Measurements from ENCODE around the gene PPP1R18.
A peak's percentile ranks its signal among the peaks of the same experiment; 100 is the strongest.

The PPP1R18 gene

GRCh38 chr6:30684386-30685156 lies 1.9 kb downstream of the PPP1R18 start:
- peak overlapping the region; percentile 69; the same call in 1 of the 2 replicates for H3K9ac ChIP-seq (ENCODE audit: low read depth, low read length)
- peaks cover 35% of the 10 kb centered on the region; the same call in 1 of the 2 replicates for H3K4me1 ChIP-seq (ENCODE audit: insufficient read depth, low read length)
- no peaks in the 10 kb centered on the region for H3K9me3 ChIP-seq (ENCODE audit: insufficient read depth, low read depth, low read length)
- H3K27ac ChIP-seq (ENCODE audit: low read length), result no peak overlapping the region
- no peaks in the 10 kb centered on the region for H3K27me3 ChIP-seq (ENCODE audit: insufficient read depth, low read length)
- no peaks in the 10 kb centered on the region for H3K36me3 ChIP-seq (ENCODE audit: insufficient read depth, low read depth, low read length)
- peak overlapping the region; percentile 50; the same call in 1 of the 2 replicates for H3K4me3 ChIP-seq (ENCODE audit: low read length)

DNA sequence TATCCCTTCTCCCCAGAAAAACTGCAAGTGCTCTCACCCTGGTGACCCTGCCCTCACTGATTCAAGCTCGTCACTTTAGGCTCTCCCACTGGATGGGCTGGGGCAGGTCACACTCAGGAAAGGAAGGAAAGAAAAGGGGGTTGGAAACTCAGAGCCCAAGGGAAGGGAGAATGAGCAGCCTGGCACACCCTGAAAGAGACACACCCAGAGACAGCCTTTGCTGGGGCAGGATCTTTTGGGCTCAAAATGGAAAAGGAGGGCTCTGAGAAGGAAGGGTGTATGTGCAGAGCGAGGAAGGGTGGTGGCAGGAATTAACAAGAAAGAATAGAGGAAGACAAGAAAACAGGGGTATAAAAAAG lies 2.5 kb downstream of the PPP1R18 start:
- Histone ChIP-seq H3K4me1 (ENCODE audit: insufficient read depth, low read length) (peaks cover 37% of the 10 kb centered on the region; the same call in 1 of the 2 replicates), H3K27me3 (ENCODE audit: insufficient read depth, low read length) (no peaks in the 10 kb centered on the region), H3K9me3 (ENCODE audit: insufficient read depth, low read depth, low read length) (no peaks in the 10 kb centered on the region), H3K27ac (ENCODE audit: low read length) (no peak overlapping the region), H3K36me3 (ENCODE audit: insufficient read depth, low read depth, low read length) (no peaks in the 10 kb centered on the region), H3K4me3 (ENCODE audit: low read length) (peak overlapping the region; percentile 50; the same call in 1 of the 2 replicates), H3K9ac (ENCODE audit: low read depth, low read length) (peak overlapping the region; percentile 69; the same call in 1 of the 2 replicates)

GRCh38 chr6:30683183-30683979 lies 3.1 kb downstream of the PPP1R18 start:
- no peaks in the 10 kb centered on the region for H3K27me3 ChIP-seq (ENCODE audit: insufficient read depth, low read length)
- peaks cover 37% of the 10 kb centered on the region; the same call in 1 of the 2 replicates for H3K4me1 ChIP-seq (ENCODE audit: insufficient read depth, low read length)
- H3K4me3 ChIP-seq (ENCODE audit: low read length), result peak overlapping the region; percentile 50
- peak overlapping the region; percentile 32 for H3K27ac ChIP-seq (ENCODE audit: low read length)
- H3K36me3 ChIP-seq (ENCODE audit: insufficient read depth, low read depth, low read length), result peaks cover 3% of the 10 kb centered on the region; the same call in 1 of the 2 replicates
- no peaks in the 10 kb centered on the region for H3K9me3 ChIP-seq (ENCODE audit: insufficient read depth, low read depth, low read length)
- peak overlapping the region; percentile 69; the same call in 1 of the 2 replicates for H3K9ac ChIP-seq (ENCODE audit: low read depth, low read length)

DNA sequence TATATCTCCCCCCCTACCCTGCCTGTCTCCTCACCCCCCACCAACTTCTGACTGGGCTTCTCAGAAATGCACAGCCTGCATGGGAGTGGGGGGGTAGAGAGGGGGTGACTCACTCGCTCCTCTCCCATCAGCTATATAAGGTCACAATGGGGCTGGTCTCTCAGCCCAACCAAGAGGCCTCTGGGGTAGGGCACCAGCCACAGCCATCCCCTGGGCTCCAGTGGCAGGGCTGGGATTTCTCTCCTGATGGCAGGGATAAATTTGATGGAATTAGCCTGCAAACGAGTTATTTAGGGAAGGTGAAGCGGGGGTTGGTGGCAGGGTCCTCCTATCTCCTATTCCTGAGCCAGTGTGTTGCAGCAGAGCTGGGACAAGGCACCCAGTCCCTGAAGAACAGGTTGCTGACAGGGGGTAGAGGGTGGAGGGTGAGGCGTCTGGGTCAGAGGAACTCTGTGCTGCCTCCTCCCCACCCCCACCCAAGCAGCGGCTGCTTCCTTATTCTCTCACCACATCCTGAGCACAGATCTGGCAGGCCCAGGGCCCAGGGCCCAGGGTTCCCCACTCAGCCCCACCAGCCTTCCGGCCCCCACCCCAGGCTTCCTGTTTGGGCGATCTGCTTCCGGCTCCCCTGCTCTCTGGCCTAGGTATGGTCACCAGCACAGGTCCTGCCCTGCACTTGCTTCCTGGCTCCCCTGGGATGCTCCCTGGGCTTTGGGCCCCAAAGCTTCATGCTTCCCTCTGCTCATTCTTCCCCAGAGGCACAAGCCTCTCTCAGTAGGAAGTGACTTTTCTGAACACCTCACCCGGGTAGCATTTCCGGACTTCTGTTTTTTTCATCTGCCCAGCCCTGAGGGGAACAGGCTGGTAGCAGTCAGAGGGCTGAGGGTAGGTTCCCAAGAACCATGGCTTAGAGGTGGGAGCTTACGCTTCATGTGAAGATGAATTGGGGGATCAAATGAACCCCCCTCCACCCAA lies 4.0 kb downstream of the PPP1R18 start:
- Histone ChIP-seq H3K4me1 (ENCODE audit: insufficient read depth, low read length) (peaks cover 31% of the 10 kb centered on the region; the same call in 1 of the 2 replicates), H3K27ac (ENCODE audit: low read length) (peak overlapping the region; percentile 32), H3K9me3 (ENCODE audit: insufficient read depth, low read depth, low read length) (no peaks in the 10 kb centered on the region), H3K27me3 (ENCODE audit: insufficient read depth, low read length) (no peaks in the 10 kb centered on the region), H3K9ac (ENCODE audit: low read depth, low read length) (peak overlapping the region; percentile 69; the same call in 1 of the 2 replicates), H3K4me3 (ENCODE audit: low read length) (peak overlapping the region; percentile 50; the same call in 1 of the 2 replicates), H3K36me3 (ENCODE audit: insufficient read depth, low read depth, low read length) (peaks cover 9% of the 10 kb centered on the region; the same call in 1 of the 2 replicates)

DNA sequence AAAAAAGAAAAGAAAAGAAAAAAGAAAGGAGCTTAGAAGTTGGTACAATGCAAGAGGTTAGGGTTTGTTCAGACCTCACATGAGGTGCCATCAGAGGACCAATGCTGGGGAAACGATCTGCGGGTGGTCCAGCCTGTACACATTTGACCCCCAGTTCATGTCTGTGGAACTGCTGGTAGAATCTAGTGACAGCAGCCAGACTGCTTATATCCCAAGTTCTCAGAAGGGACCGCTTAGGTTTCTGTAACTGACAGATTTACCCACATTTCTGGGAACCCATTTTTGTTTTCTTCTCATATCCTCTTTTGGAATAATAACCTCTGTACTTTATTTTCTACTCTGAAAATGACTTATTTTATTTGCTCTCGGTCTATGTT lies 4.7 kb downstream of the PPP1R18 start:
- Histone ChIP-seq H3K9me3 (ENCODE audit: insufficient read depth, low read depth, low read length) (no peaks in the 10 kb centered on the region), H3K9ac (ENCODE audit: low read depth, low read length) (no peak overlapping the region; the same call in 1 of the 2 replicates), H3K27me3 (ENCODE audit: insufficient read depth, low read length) (no peaks in the 10 kb centered on the region), H3K4me1 (ENCODE audit: insufficient read depth, low read length) (peaks cover 31% of the 10 kb centered on the region; the same call in 1 of the 2 replicates), H3K36me3 (ENCODE audit: insufficient read depth, low read depth, low read length) (peaks cover 15% of the 10 kb centered on the region), H3K4me3 (ENCODE audit: low read length) (no peak overlapping the region; the same call in 1 of the 2 replicates), H3K27ac (ENCODE audit: low read length) (no peak overlapping the region)

GRCh38 chr6:30679765-30680535 lies 6.5 kb downstream of the PPP1R18 start:
- H3K27me3 ChIP-seq (ENCODE audit: insufficient read depth, low read length), result no peaks in the 10 kb centered on the region
- peak overlapping the region; percentile 54; the same call in 1 of the 2 replicates for H3K4me3 ChIP-seq (ENCODE audit: low read length)
- no peak overlapping the region for H3K27ac ChIP-seq (ENCODE audit: low read length)
- peak overlapping the region; percentile 67 for H3K9ac ChIP-seq (ENCODE audit: low read depth, low read length)
- peaks cover 23% of the 10 kb centered on the region for H3K36me3 ChIP-seq (ENCODE audit: insufficient read depth, low read depth, low read length)
- no peaks in the 10 kb centered on the region for H3K9me3 ChIP-seq (ENCODE audit: insufficient read depth, low read depth, low read length)
- peaks cover 26% of the 10 kb centered on the region; the same call in 1 of the 2 replicates for H3K4me1 ChIP-seq (ENCODE audit: insufficient read depth, low read length)

- peak overlapping the region; percentile 54; the same call in 1 of the 2 replicates for H3K4me3 ChIP-seq (ENCODE audit: low read length)
- H3K9ac ChIP-seq (ENCODE audit: low read depth, low read length), result peak overlapping the region; percentile 67; the same call in 1 of the 2 replicates
- no peaks in the 10 kb centered on the region for H3K27me3 ChIP-seq (ENCODE audit: insufficient read depth, low read length)
- no peaks in the 10 kb centered on the region for H3K9me3 ChIP-seq (ENCODE audit: insufficient read depth, low read depth, low read length)
- H3K4me1 ChIP-seq (ENCODE audit: insufficient read depth, low read length), result peaks cover 26% of the 10 kb centered on the region; the same call in 1 of the 2 replicates
- peaks cover 23% of the 10 kb centered on the region for H3K36me3 ChIP-seq (ENCODE audit: insufficient read depth, low read depth, low read length)
- peak overlapping the region; percentile 39 for H3K27ac ChIP-seq (ENCODE audit: low read length)
These were observed 7.3 kb downstream of the PPP1R18 start for GRCh38 chr6:30678964-30679726.

GRCh38 chr6:30676660-30677285 lies 9.7 kb downstream of the PPP1R18 start:
- no peak overlapping the region for H3K9ac ChIP-seq (ENCODE audit: low read depth, low read length)
- no peaks in the 10 kb centered on the region for H3K27me3 ChIP-seq (ENCODE audit: insufficient read depth, low read length)
- H3K9me3 ChIP-seq (ENCODE audit: insufficient read depth, low read depth, low read length), result no peaks in the 10 kb centered on the region
- peaks cover 23% of the 10 kb centered on the region for H3K36me3 ChIP-seq (ENCODE audit: insufficient read depth, low read depth, low read length)
- H3K4me1 ChIP-seq (ENCODE audit: insufficient read depth, low read length), result peaks cover 7% of the 10 kb centered on the region; the same call in 1 of the 2 replicates
- H3K4me3 ChIP-seq (ENCODE audit: low read length), result no peak overlapping the region
- no peak overlapping the region for H3K27ac ChIP-seq (ENCODE audit: low read length)

DNA sequence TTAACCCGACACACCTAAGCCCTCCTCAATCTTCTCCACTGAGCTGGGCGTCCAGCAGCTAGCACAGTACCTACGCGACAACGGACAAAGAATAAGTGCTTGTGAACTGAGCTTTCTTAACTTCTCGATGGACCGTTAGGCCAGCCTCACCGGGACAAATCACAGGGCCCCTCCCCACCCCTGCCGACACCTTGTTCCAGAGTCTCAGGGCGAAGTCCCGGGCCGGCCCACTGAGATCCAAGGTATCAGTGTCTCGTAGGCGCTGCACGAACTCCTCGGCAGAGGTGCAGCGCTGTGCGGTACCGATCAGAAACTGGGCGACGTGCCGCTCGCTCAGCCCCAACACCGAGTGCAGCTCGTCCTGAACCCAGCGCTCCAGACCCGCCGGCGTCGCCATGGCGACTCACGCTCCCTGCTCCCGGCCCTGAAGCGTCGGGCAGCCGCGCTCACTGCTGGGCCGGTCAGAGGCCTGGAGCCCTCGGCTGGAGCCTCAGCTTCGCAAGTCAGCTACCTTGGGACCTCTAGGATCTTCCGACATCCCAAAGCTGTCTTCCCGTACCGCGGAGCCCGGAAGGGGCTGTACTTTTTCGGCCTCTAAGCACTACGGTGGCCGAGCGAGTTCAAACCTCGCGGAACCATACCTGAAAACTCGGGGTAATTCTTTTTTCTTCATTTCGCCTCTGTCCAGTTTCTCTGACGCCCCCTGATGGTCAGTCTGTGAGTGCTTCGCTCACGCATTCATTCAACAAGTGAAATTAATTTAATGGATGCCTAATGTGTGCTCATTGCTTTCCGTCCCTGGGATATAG lies 13.8 kb downstream of the PPP1R18 start, which contains the start of gene DHX16:
Gene DHX16 (minus strand): TSS at position 562 of the 809 bp plus-strand sequence. CDS start 165 bp downstream, at position 397.
- H3K9ac ChIP-seq (ENCODE audit: low read depth, low read length), result peak within 1 kb of the TSS; percentile 85
- no peaks in the 10 kb centered on the region for H3K4me1 ChIP-seq (ENCODE audit: insufficient read depth, low read length)
- H3K36me3 ChIP-seq (ENCODE audit: insufficient read depth, low read depth, low read length), result peaks cover 35% of the 10 kb centered on the region
- H3K4me3 ChIP-seq (ENCODE audit: low read length), result peak within 1 kb of the TSS; percentile 96
- no peaks in the 10 kb centered on the region for H3K9me3 ChIP-seq (ENCODE audit: insufficient read depth, low read depth, low read length)
- no peak within 1 kb of the TSS for H3K27ac ChIP-seq (ENCODE audit: low read length)
- H3K27me3 ChIP-seq (ENCODE audit: insufficient read depth, low read length), result no peaks in the 10 kb centered on the region

All from iPS-20b (cell line).